Measurements from ENCODE around the gene SLC2A6. TPM values are rescaled to one million over a fixed set of nuclear protein-coding genes. Genes with fewer than 3 reads are reported as not detected.

SLC2A6 gene
- total RNA-seq, 1 donor = 25.3 TPM

DNA sequence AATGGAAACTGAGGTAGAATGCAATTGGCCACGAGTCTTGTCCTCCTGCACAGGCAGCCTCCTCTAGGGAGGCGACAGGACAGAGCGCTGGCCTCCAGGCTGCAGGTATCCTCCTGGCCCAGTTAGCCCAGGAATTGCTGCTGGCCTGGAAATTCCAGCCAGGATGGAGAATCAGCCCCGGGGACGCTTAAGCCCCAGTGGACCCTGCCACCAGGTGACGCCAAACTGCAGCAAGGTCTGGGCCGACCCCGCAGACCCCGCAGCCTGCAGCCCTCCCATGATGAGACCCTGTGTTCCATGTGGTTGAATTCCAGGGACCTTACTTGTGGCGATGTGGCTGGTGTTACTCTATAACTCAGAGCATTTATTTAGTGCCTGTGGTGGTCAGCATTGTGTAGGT, 11.8 kb downstream of the SLC2A6 start:
- Histone ChIP-seq H3K4me1 (ENCODE audit: insufficient read depth, low read length) (no peaks in the 10 kb centered on the region), H3K9me3 (ENCODE audit: low read depth, low read length) (no peaks in the 10 kb centered on the region), H3K27ac (ENCODE audit: low read depth, low read length) (no peak overlapping the region), H4K20me1 (ENCODE audit: insufficient read depth, low read length) (peaks cover 12% of the 10 kb centered on the region), H3K27me3 (ENCODE audit: insufficient read depth, low read length) (no peaks in the 10 kb centered on the region), H2AFZ (ENCODE audit: low read length) (no peak overlapping the region), H3K36me3 (ENCODE audit: insufficient read depth, low read length) (no peaks in the 10 kb centered on the region), H3K4me2 (ENCODE audit: insufficient read depth, low read length) (no peak overlapping the region), H3K4me3 (ENCODE audit: insufficient read depth, low read length) (no peak overlapping the region), H3K79me2 (ENCODE audit: insufficient read depth, low read length) (no peaks in the 10 kb centered on the region)
- DNase-seq (ENCODE audit: insufficient read length, low spot score, missing footprints) = no peak
- TF ChIP-seq, protein P1, sequence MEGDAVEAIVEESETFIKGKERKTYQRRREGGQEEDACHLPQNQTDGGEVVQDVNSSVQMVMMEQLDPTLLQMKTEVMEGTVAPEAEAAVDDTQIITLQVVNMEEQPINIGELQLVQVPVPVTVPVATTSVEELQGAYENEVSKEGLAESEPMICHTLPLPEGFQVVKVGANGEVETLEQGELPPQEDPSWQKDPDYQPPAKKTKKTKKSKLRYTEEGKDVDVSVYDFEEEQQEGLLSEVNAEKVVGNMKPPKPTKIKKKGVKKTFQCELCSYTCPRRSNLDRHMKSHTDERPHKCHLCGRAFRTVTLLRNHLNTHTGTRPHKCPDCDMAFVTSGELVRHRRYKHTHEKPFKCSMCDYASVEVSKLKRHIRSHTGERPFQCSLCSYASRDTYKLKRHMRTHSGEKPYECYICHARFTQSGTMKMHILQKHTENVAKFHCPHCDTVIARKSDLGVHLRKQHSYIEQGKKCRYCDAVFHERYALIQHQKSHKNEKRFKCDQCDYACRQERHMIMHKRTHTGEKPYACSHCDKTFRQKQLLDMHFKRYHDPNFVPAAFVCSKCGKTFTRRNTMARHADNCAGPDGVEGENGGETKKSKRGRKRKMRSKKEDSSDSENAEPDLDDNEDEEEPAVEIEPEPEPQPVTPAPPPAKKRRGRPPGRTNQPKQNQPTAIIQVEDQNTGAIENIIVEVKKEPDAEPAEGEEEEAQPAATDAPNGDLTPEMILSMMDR (IDR thresholded peaks at IDR 0.05; ENCODE audit: extremely low read depth, low read depth, low read length) = no peak

DNA sequence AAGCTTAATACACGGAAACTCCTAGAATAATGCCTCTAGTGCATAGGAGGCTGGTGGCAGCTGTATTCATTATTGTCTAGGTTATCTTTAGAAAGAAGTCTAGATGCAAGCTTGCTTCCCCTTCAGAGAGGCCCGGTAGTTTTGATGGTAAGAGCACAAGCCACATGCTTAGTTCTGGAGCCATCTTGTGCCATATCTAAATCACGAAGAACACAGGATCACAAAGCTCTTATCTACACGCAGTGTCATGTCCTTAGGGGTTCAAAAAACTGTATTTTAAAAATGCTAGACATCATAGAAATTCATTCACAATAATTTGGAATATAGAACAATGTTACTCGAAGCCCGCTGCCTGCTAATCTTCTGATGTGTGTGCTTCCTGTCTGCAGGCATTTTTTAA, 12.9 kb downstream of the SLC2A6 start:
- no peaks in the 10 kb centered on the region for H3K79me2 ChIP-seq (ENCODE audit: insufficient read depth, low read length)

DNA sequence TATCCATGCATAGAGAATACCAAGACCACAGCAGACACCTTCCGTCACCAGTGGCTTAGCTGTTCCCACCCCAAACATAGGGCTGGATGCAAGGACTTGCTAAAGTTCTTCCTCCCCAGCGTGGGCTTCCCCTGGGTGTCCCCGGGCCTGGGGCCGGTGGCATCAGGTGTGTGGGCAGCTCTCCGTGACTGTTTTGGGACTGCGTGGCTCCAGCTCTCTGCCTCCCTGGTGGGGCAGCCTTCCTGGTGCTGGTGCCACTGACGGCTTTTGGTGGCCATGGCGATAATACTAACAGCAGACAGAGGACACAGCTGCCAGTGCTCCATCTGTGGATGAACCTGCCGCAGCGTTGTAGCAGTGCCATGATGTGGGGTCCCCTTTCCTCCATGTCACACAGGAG, 14.3 kb downstream of the SLC2A6 start:
- H3K4me2 ChIP-seq (ENCODE audit: insufficient read depth, low read length) = no peak overlapping the region
- no peak overlapping the region for H3K4me3 ChIP-seq (ENCODE audit: insufficient read depth, low read length)
- no peaks in the 10 kb centered on the region for H3K9me3 ChIP-seq (ENCODE audit: low read depth, low read length)
- no peaks in the 10 kb centered on the region for H3K4me1 ChIP-seq (ENCODE audit: insufficient read depth, low read length)
- H3K36me3 ChIP-seq (ENCODE audit: insufficient read depth, low read length) = no peaks in the 10 kb centered on the region
- H3K27ac ChIP-seq (ENCODE audit: low read depth, low read length) = no peak overlapping the region
- no peak for DNase-seq (ENCODE audit: insufficient read length, low spot score, missing footprints)
- peaks cover 21% of the 10 kb centered on the region for H4K20me1 ChIP-seq (ENCODE audit: insufficient read depth, low read length)
- no peak overlapping the region for H2AFZ ChIP-seq (ENCODE audit: low read length)
- H3K27me3 ChIP-seq (ENCODE audit: insufficient read depth, low read length) = no peaks in the 10 kb centered on the region
- H3K79me2 ChIP-seq (ENCODE audit: insufficient read depth, low read length) = no peaks in the 10 kb centered on the region
- TF ChIP-seq, protein P1 (IDR thresholded peaks at IDR 0.05; ENCODE audit: extremely low read depth, low read depth, low read length) = no peak

More for the DNA sequence above, 12.9 kb downstream of the SLC2A6 start:
- Histone ChIP-seq H3K27ac (ENCODE audit: low read depth, low read length) (no peak overlapping the region), H2AFZ (ENCODE audit: low read length) (no peak overlapping the region), H3K4me1 (ENCODE audit: insufficient read depth, low read length) (no peaks in the 10 kb centered on the region), H3K4me2 (ENCODE audit: insufficient read depth, low read length) (no peak overlapping the region), H3K27me3 (ENCODE audit: insufficient read depth, low read length) (no peaks in the 10 kb centered on the region), H4K20me1 (ENCODE audit: insufficient read depth, low read length) (peaks cover 21% of the 10 kb centered on the region), H3K9me3 (ENCODE audit: low read depth, low read length) (no peaks in the 10 kb centered on the region), H3K36me3 (ENCODE audit: insufficient read depth, low read length) (no peaks in the 10 kb centered on the region), H3K4me3 (ENCODE audit: insufficient read depth, low read length) (no peak overlapping the region)
- TF ChIP-seq, protein P1 (IDR thresholded peaks at IDR 0.05; ENCODE audit: extremely low read depth, low read depth, low read length) = no peak
- no peak for DNase-seq (ENCODE audit: insufficient read length, low spot score, missing footprints)

DNA sequence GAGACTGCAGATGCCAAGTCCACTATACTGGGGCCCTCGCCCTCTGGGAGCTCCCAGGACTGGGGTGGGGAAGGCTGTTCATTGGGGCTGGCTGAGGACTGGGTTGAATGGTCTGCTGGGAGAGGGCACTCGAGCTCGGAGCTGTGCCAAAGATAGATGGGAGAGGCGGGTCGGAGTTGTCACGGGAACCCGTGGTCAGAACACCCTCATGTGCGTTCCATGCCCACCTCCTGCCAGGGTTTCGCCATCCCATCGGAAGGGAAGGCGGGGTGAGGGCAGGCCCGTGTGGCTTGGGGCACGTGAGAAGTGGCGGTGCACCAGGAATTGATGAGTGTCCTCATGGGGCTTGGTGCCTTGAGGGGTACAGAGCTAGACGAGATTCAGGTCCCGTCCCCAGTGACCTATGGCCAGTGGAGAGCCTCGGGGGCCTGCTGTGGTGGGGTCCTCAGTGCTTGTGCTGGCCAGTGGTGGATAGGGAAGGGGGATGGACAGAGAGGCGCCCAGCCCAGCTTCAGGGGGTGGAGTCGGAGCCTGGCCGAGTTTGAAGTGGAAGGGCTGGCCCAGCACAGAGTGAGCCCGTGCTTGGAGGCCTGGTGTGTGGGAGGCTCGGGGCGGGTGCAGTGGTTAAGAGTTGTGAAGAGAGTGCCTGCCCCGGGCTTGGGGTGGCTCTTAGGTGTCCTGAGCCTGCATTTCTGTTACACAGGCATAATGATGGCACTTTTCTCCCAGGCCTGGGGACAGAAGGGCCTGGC, 14.9 kb downstream of the SLC2A6 start:
- H3K27ac ChIP-seq (ENCODE audit: low read depth, low read length) = no peak overlapping the region
- no peak overlapping the region for H3K4me3 ChIP-seq (ENCODE audit: insufficient read depth, low read length)
- H4K20me1 ChIP-seq (ENCODE audit: insufficient read depth, low read length) = peaks cover 21% of the 10 kb centered on the region
- H3K4me2 ChIP-seq (ENCODE audit: insufficient read depth, low read length) = no peak overlapping the region
- no peak for DNase-seq (ENCODE audit: insufficient read length, low spot score, missing footprints)
- H2AFZ ChIP-seq (ENCODE audit: low read length) = no peak overlapping the region
- H3K27me3 ChIP-seq (ENCODE audit: insufficient read depth, low read length) = no peaks in the 10 kb centered on the region
- no peaks in the 10 kb centered on the region for H3K79me2 ChIP-seq (ENCODE audit: insufficient read depth, low read length)
- no peaks in the 10 kb centered on the region for H3K36me3 ChIP-seq (ENCODE audit: insufficient read depth, low read length)
- H3K9me3 ChIP-seq (ENCODE audit: low read depth, low read length) = no peaks in the 10 kb centered on the region
- peaks cover 4% of the 10 kb centered on the region for H3K4me1 ChIP-seq (ENCODE audit: insufficient read depth, low read length)
- TF ChIP-seq, protein P1 (IDR thresholded peaks at IDR 0.05; ENCODE audit: extremely low read depth, low read depth, low read length) = no peak
